SK-N-MC (cell line): ENCODE measurements around the gene PTPRN2.

ENCODE experiments used
- DNase-seq: peaks from one replicate; pipeline ENCODE4 v3.0.0-alpha.2; 2011; ENCODE audit warnings: low read depth, low spot score
- H3K27ac ChIP-seq: fragments of 200-600 bp; sonication (generic); 2 replicates; pipeline ENCODE4 v1.5.1; 2016; ENCODE audit warnings: mixed run types
- H3K36me3 ChIP-seq: fragments of 200-600 bp; sonication (generic); 2 replicates; pipeline ENCODE4 v1.6.1; 2017; ENCODE audit warnings: antibody characterized with exemption, low read length, mixed read lengths; ENCODE audit not compliant: insufficient read depth
- H3K4me3 ChIP-seq: fragments of 200-600 bp; sonication (generic); 2 replicates; pipeline ENCODE4 v1.5.1; 2016
- H3K9ac ChIP-seq: fragments of 200-600 bp; sonication (generic); 2 replicates; pipeline ENCODE4 v1.8.0; 2017; ENCODE audit warnings: mixed run types, mixed read lengths; ENCODE audit not compliant: insufficient read length
- H3K9me3 ChIP-seq: fragments of 200-600 bp; sonication (generic); 2 replicates; pipeline ENCODE4 v1.6.1; 2017; ENCODE audit warnings: low read depth, mild to moderate bottlenecking, antibody characterized with exemption, low read length, moderate library complexity, mixed read lengths
- EZH2 ChIP-seq: fragments of 200-600 bp; sonication (generic); IDR thresholded peaks from one replicate; pipeline ENCODE4 v1.6.1; 2017; ENCODE audit warnings: antibody characterized with exemption
- FOXP2 ChIP-seq: optimal IDR thresholded peaks from 2 replicates; pipeline ENCODE3; 2011; ENCODE audit warnings: mild to moderate bottlenecking, moderate library complexity; ENCODE audit not compliant: insufficient read depth; ENCODE audit errors: extremely low read length, control extremely low read depth
- POLR2AphosphoS5 ChIP-seq: IDR thresholded peaks from 2 replicates; pipeline ENCODE4 v1.6.1; 2012; ENCODE audit warnings: mild to moderate bottlenecking, low read depth, low read length, borderline replicate concordance

Gene PTPRN2

GRCh38 chr7:157800281-157800680 lies 787.3 kb downstream of the PTPRN2 start:
- Histone ChIP-seq H3K36me3 (no peaks in the 10 kb centered on the region), H3K4me3 (no peak overlapping the region), H3K27ac (no peak overlapping the region), H3K9me3 (no peaks in the 10 kb centered on the region), H3K9ac (no peak overlapping the region)
- TF ChIP-seq POLR2AphosphoS5 = no peak
- no peak for TF ChIP-seq FOXP2
- no peak for TF ChIP-seq EZH2
- no peak for DNase-seq

DNA sequence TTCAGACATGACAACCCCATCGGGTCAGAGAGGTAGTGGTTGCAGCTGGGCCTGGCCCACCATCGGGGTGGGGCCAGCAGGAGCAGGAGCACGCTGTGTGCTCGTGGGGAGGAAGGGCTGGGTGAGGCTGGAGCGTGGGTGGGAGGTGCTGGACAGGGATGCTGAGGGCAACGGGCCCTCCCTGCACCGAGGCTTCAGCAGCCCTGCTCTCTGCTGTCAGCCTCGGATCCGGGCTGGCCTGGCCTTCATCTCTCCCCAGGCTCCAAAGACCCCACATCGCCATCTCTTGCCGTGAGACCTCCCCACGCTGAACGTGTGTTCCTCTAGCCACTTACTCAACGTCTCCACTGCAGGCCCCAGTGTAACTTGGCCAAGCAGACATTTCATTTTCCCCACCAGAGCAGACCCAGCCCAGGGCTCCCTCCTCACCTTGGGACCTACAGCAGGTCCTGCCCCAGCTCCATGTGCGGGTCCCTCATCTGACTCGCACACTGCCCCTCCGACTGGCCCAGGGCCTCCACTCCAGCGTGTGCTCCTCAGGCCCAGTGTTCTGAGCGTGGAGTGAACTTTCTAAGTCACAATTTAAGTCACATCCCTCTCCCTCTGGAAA lies 788.4 kb downstream of the PTPRN2 start:
- H3K4me3 ChIP-seq = no peak overlapping the region
- no peak for DNase-seq
- H3K27ac ChIP-seq = no peak overlapping the region
- no peaks in the 10 kb centered on the region for H3K36me3 ChIP-seq
- H3K9me3 ChIP-seq = no peaks in the 10 kb centered on the region
- TF ChIP-seq POLR2AphosphoS5 (no peak), EZH2 (no peak), FOXP2 (no peak)
- H3K9ac ChIP-seq = no peak overlapping the region

DNA sequence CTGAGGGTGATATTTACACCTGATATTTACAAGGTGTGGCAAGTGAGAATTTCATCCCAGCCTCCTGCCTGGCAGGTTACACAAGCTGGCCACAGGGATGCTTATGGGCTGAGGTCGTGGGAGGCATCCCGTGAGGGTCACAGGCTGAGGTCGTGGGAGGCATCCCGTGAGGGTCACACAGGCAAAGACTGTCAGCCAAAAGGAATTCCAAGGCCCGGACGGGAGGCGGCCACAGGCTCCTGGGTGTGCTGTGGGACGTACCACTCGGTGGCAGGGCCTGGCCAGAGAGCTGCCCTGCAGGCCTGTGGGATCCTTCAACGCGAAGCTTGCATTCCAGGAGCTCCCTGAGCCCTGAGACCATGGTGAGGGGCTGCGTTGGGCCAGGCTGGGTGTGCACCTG lies 790.3 kb downstream of the PTPRN2 start:
- Histone ChIP-seq H3K9me3 (no peaks in the 10 kb centered on the region), H3K9ac (no peak overlapping the region), H3K4me3 (no peak overlapping the region), H3K36me3 (no peaks in the 10 kb centered on the region), H3K27ac (no peak overlapping the region)
- no peak for DNase-seq
- TF ChIP-seq EZH2 (no peak), POLR2AphosphoS5 (no peak), FOXP2 (no peak)

- no peak overlapping the region for H3K4me3 ChIP-seq
- no peak overlapping the region for H3K9ac ChIP-seq
- DNase-seq = no peak
- H3K27ac ChIP-seq = no peak overlapping the region
- no peak for TF ChIP-seq POLR2AphosphoS5
- TF ChIP-seq EZH2 = no peak
- no peak for TF ChIP-seq FOXP2
- H3K36me3 ChIP-seq = no peaks in the 10 kb centered on the region
- no peaks in the 10 kb centered on the region for H3K9me3 ChIP-seq
These were observed 790.8 kb downstream of the PTPRN2 start for GRCh38 chr7:157796846-157797245.

DNA sequence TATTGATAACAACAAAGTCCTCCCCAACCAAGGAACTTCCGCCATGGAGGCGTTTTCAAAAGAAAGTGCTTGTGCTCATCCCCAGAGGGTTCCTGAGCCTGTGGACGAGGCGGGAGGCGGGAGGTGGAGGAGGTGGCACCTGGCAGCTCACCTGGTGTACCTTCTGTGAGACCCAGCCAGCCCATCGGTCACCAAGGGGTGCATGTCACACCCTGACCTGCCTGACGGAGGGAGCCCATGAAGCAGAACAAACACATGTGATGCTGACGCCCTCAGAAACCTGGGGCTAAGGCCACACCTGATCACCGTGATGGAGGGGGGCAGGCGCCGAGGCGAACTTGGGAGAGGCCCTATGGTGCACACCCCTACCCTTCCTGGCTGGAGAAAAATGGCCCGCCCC lies 792.0 kb downstream of the PTPRN2 start:
- no peaks in the 10 kb centered on the region for H3K9me3 ChIP-seq
- DNase-seq = no peak
- H3K27ac ChIP-seq = no peak overlapping the region
- H3K36me3 ChIP-seq = no peaks in the 10 kb centered on the region
- H3K4me3 ChIP-seq = no peak overlapping the region
- TF ChIP-seq FOXP2 = no peak
- TF ChIP-seq EZH2 = no peak
- TF ChIP-seq POLR2AphosphoS5 = no peak
- H3K9ac ChIP-seq = no peak overlapping the region

DNA sequence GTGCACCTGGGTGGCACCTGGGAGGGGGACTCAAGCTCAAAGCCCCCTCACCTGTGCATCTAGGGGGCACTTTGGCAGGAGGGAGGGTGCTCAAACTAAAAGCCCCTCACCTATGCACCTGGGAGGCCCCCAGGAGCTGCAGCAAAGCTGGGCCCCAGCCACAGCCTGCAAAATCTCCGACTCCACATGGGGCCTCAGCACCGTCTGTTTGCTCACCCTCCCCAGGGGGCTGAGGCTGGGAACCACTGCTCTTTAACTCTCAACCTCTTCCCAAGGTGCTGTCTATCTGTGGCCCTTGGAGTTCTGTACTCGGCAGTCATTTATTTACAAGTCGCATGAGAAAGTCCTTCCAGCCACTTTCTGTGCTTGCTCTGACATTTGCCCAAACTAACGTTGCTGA lies 792.4 kb downstream of the PTPRN2 start:
- no peak for TF ChIP-seq FOXP2
- DNase-seq = no peak

DNA sequence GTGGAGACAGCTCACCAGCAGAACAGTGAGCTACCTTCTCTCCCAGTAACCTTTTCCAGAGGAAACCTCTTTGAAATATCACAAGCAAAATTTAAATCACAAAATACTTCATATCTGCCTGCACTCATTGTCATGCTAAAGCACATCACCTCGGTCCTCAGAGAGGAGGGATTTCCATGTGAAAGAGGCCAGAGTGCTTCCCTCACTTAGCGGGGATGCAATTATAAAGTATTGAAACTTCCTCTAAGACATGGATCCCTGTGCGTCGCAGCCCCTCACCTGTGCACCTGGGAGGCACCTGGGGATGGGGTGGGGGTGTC lies 792.9 kb downstream of the PTPRN2 start:
- H3K9me3 ChIP-seq = no peaks in the 10 kb centered on the region
- no peaks in the 10 kb centered on the region for H3K36me3 ChIP-seq
- DNase-seq = no peak
- no peak overlapping the region for H3K27ac ChIP-seq
- H3K9ac ChIP-seq = no peak overlapping the region
- TF ChIP-seq POLR2AphosphoS5 (no peak), EZH2 (no peak), FOXP2 (no peak)
- no peak overlapping the region for H3K4me3 ChIP-seq

More for the DNA sequence above, 792.4 kb downstream of the PTPRN2 start:
- H3K9me3 ChIP-seq = no peaks in the 10 kb centered on the region
- no peaks in the 10 kb centered on the region for H3K36me3 ChIP-seq
- no peak overlapping the region for H3K27ac ChIP-seq
- no peak overlapping the region for H3K9ac ChIP-seq
- no peak overlapping the region for H3K4me3 ChIP-seq

GRCh38 chr7:157793973-157794745 lies 793.5 kb downstream of the PTPRN2 start:
- Histone ChIP-seq H3K9ac (no peak overlapping the region), H3K4me3 (no peak overlapping the region), H3K36me3 (no peaks in the 10 kb centered on the region), H3K27ac (no peak overlapping the region), H3K9me3 (no peaks in the 10 kb centered on the region)
- no peak for DNase-seq
- no peak for TF ChIP-seq FOXP2
- TF ChIP-seq POLR2AphosphoS5 = no peak
- no peak for TF ChIP-seq EZH2

DNA sequence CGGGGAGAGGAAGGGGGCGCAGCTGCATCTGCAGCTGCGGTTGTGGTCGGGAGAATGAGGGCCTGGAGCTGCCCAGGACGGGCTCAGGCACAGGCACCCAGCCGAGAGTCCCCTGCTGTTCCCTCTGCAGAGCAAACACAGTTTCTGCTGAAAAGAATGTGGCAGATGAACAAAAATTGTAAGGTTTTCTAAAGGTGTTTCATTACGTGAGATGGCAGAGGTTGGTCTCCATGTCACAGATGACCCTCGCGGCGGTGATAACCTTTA lies 794.6 kb downstream of the PTPRN2 start:
- DNase-seq = no peak
- Histone ChIP-seq H3K9ac (no peak overlapping the region), H3K9me3 (no peaks in the 10 kb centered on the region), H3K4me3 (no peak overlapping the region), H3K27ac (no peak overlapping the region), H3K36me3 (no peaks in the 10 kb centered on the region)
- TF ChIP-seq POLR2AphosphoS5 (no peak), EZH2 (no peak), FOXP2 (no peak)
